CD4-positive, alpha-beta memory T cell (primary cell): ENCODE measurements around the gene GPC6. TPM values are rescaled to one million over a fixed set of nuclear protein-coding genes. Genes with fewer than 3 reads are reported as not detected.

Experiments
- CTCF ChIA-PET: fragments of 350-600 bp; sonication (Branson Sonifier 250); formaldehyde crosslinking; loops from one replicate; lab custom pipeline; 2021; ENCODE audit warnings: inconsistent platforms; ENCODE audit not compliant: partially characterized antibody; lab: Charles Lee
- POLR2A ChIA-PET: fragments of 350-600 bp; sonication (Branson Sonifier 250); formaldehyde crosslinking; loops from one replicate; lab custom pipeline; 2021; ENCODE audit not compliant: partially characterized antibody; lab: Charles Lee
- DNase-seq, 5 donors: peaks; one replicate each; pipeline versions ENCODE4 v3.0.0 to v3.0.0-alpha.2; 2020 to 2022; ENCODE audit warnings: mixed read lengths in 1 of 5
- H3K27ac ChIP-seq: one replicate; pipeline ENCODE4 v1.7.0; 2013; ENCODE audit warnings: low read depth, low read length
- H3K27me3 ChIP-seq: 2 replicates; pipeline ENCODE4 v1.7.0; 2013; ENCODE audit warnings: mild to moderate bottlenecking, low read length, moderate library complexity; ENCODE audit not compliant: insufficient read depth
- H3K36me3 ChIP-seq: 2 replicates; pipeline ENCODE4 v1.7.0; 2013; ENCODE audit warnings: mild to moderate bottlenecking, low read length, moderate library complexity; ENCODE audit not compliant: insufficient read depth
- H3K4me1 ChIP-seq: 2 replicates; pipeline ENCODE4 v1.7.0; 2013; ENCODE audit warnings: mild to moderate bottlenecking, low read length, moderate library complexity; ENCODE audit not compliant: insufficient read depth
- H3K4me3 ChIP-seq, 2 donors: one replicate each; pipeline ENCODE4 v1.7.0; 2013; ENCODE audit warnings: low read length in 2 of 2, mild to moderate bottlenecking in 1 of 2
- H3K9me3 ChIP-seq, 2 donors: one replicate each; pipeline ENCODE4 v1.7.0; 2013; ENCODE audit warnings: low read length in 2 of 2, control low read depth in 1 of 2; ENCODE audit not compliant: control insufficient read depth in 1 of 2
- H3K27ac Mint-ChIP-seq, 7 donors: one replicate each; pipeline ENCODE4 v1.8.0; 2020 to 2021; ENCODE audit warnings: mixed read lengths in 7 of 7, mild to moderate bottlenecking in 6 of 7, inconsistent platforms in 3 of 7, moderate library complexity in 3 of 7
- H3K27me3 Mint-ChIP-seq, 2 donors: one replicate each; pipeline ENCODE4 v1.8.0; 2020 to 2021; ENCODE audit warnings: mixed read lengths in 2 of 2
- H3K36me3 Mint-ChIP-seq, 2 donors: one replicate each; pipeline ENCODE4 v1.8.0; 2020 to 2021; ENCODE audit warnings: mixed read lengths in 2 of 2, inconsistent platforms in 1 of 2, mild to moderate bottlenecking in 1 of 2
- H3K4me1 Mint-ChIP-seq, 4 donors: one replicate each; pipeline ENCODE4 v1.8.0; 2020 to 2021; ENCODE audit warnings: mixed read lengths in 4 of 4, mild to moderate bottlenecking in 1 of 4
- H3K4me3 Mint-ChIP-seq, 8 donors: one replicate each; pipeline ENCODE4 v1.8.0; 2020 to 2021; ENCODE audit warnings: mixed read lengths in 8 of 8, mild to moderate bottlenecking in 7 of 8, moderate library complexity in 6 of 8, inconsistent platforms in 3 of 8
- H3K9me3 Mint-ChIP-seq, 8 donors: one replicate each; pipeline ENCODE4 v1.8.0; 2020 to 2021; ENCODE audit warnings: mixed read lengths in 8 of 8, mild to moderate bottlenecking in 5 of 8, inconsistent platforms in 3 of 8, moderate library complexity in 1 of 8
- intact Hi-C: fragments of 100-400 bp; cut with micrococcal nuclease; formaldehyde crosslinking; loops from one replicate; pipeline ENCODE4 v1.15.1; 2023
- polyA plus RNA-seq, 2 donors: library from polyadenylated mRNA; unstranded; fragments of 300-500 nt; fragmentation: Illumina TruSeq; gene quantifications; one replicate each; pipeline ENCODE4 v1.2.3, GENCODE V29; 2021
- total RNA-seq, 2 experiments: library from RNA; stranded (reverse); gene quantifications; one replicate each; pipeline ENCODE4 v1.2.3, GENCODE V29; 2021

The GPC6 gene
- total and polyA plus RNA-seq, 4 experiments from 2014 or later = not detected

DNA sequence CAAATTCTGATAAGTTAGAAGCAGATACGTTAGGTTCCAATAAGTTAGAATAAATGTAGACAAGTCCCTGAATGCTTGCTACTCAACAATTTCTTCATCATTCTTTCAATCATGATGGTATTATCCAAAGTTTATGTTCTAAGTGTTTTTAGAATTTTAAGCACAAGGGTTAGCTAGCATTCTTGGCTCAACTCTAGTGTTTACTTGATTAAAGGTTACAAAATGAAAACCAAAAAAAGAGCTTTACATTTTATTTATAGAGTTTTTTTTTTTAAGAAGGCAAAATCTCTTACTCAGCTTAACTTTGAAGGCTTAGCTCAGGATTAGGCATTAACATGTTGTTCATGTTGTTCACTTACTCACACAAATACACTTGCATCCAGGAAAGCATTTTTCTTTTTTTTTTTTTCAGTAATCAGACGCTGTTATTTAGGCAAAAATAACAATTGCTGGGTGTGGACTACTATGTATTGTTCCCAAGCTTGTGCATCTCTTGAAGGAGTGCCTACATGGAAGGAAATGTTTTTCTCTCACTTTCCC lies 832.3 kb downstream of the GPC6 start:
- Mint-ChIP-seq H3K27me3 (peaks cover 0 to 5% of the 10 kb centered on the region in 2 donors), H3K9me3 (no peaks in the 10 kb centered on the region), H3K36me3 (no peaks in the 10 kb centered on the region), H3K27ac (no peak overlapping the region), H3K4me3 (no peak overlapping the region), H3K4me1 (no peaks in the 10 kb centered on the region)
- H3K27ac ChIP-seq = no peak overlapping the region
- intact Hi-C loops = no loop called here
- no peaks in the 10 kb centered on the region for H3K4me1 ChIP-seq
- H3K4me3 ChIP-seq = no peak overlapping the region
- H3K9me3 ChIP-seq = no peaks in the 10 kb centered on the region
- DNase-seq = no peak
- ChIA-PET POLR2A (no interaction called here), CTCF (no interaction called here)
- H3K27me3 ChIP-seq = no peaks in the 10 kb centered on the region
- no peaks in the 10 kb centered on the region for H3K36me3 ChIP-seq

GRCh38 chr13:94061301-94061700 lies 834.7 kb downstream of the GPC6 start:
- intact Hi-C loops = no loop called here
- no peaks in the 10 kb centered on the region for H3K27me3 ChIP-seq
- no peak overlapping the region for H3K4me3 Mint-ChIP-seq
- no peaks in the 10 kb centered on the region for H3K36me3 ChIP-seq
- no peak overlapping the region for H3K27ac ChIP-seq
- H3K9me3 ChIP-seq = no peaks in the 10 kb centered on the region
- no peaks in the 10 kb centered on the region for H3K27me3 Mint-ChIP-seq
- DNase-seq = no peak
- no peak overlapping the region for H3K4me3 ChIP-seq
- H3K9me3 Mint-ChIP-seq = no peaks in the 10 kb centered on the region
- H3K4me1 ChIP-seq = no peaks in the 10 kb centered on the region
- CTCF ChIA-PET = no interaction called here
- POLR2A ChIA-PET = no interaction called here
- no peak overlapping the region for H3K27ac Mint-ChIP-seq
- H3K36me3 Mint-ChIP-seq = no peaks in the 10 kb centered on the region
- H3K4me1 Mint-ChIP-seq = no peaks in the 10 kb centered on the region

- Histone ChIP-seq H3K27me3 (no peaks in the 10 kb centered on the region), H3K9me3 (no peaks in the 10 kb centered on the region), H3K4me3 (no peak overlapping the region), H3K27ac (no peak overlapping the region), H3K4me1 (no peaks in the 10 kb centered on the region), H3K36me3 (no peaks in the 10 kb centered on the region)
- no peak for DNase-seq
- H3K4me1 Mint-ChIP-seq = no peaks in the 10 kb centered on the region
- H3K9me3 Mint-ChIP-seq = no peaks in the 10 kb centered on the region
- ChIA-PET POLR2A (no interaction called here), CTCF (no interaction called here)
- no peak overlapping the region for H3K27ac Mint-ChIP-seq
- no peaks in the 10 kb centered on the region for H3K36me3 Mint-ChIP-seq
- intact Hi-C loops = no loop called here
- no peak overlapping the region for H3K4me3 Mint-ChIP-seq
- H3K27me3 Mint-ChIP-seq = no peaks in the 10 kb centered on the region
Observed at GRCh38 chr13:94063096-94063495, 836.5 kb downstream of the GPC6 start.

DNA sequence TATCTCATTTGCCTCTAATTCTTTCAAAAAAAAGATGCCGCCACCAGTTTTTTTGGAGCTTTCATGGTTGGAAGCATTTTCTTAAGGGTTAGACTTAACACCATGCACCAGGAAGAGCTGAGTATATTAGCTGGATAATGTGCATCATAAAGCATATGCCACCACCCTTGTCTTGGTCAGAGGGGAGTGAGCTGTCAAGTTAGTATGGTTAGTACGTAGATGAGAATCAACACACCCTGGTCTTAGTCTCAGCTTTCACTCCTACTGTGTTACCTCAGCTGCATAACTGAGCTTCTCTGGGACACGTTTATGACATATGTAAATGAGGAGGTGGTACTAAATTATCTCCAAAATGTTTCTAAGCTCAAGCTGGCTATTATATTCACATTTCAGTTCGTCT lies 837.2 kb downstream of the GPC6 start:
- Mint-ChIP-seq H3K4me3 (no peak overlapping the region), H3K9me3 (no peaks in the 10 kb centered on the region), H3K27me3 (no peaks in the 10 kb centered on the region), H3K27ac (no peak overlapping the region), H3K36me3 (no peaks in the 10 kb centered on the region), H3K4me1 (no peaks in the 10 kb centered on the region)
- DNase-seq = no peak
- Histone ChIP-seq H3K27me3 (no peaks in the 10 kb centered on the region), H3K27ac (no peak overlapping the region), H3K36me3 (no peaks in the 10 kb centered on the region), H3K4me3 (no peak overlapping the region), H3K9me3 (no peaks in the 10 kb centered on the region), H3K4me1 (no peaks in the 10 kb centered on the region)
- intact Hi-C loops = loop anchor here (2.0 kb wide), 1 partner anchor 49 kb away; no protein-coding TSS in a partner anchor
- ChIA-PET POLR2A (no interaction called here), CTCF (interaction anchor here (0.8 kb wide), 1 partner anchor 62 kb away, joined by 3 read pairs; no protein-coding TSS in a partner anchor)

DNA sequence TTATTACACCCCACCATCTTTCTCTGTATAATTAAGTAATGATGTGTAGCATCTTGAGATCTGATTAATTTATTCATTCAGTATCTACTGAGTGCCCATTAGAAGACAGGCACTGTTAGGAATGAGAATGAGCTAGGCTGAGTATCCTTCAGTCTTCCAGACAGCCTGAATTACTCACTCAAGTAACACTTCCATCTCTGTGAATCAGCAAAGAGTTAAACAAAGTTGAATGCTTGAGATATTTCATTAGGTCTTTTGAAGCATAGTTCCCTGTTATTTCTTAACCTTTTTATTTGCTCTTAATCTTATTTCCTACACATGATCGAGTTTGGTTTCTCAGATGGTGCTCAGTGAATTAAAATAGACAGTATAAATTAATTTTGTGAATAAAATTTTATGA lies 839.1 kb downstream of the GPC6 start:
- no peaks in the 10 kb centered on the region for H3K9me3 ChIP-seq
- Mint-ChIP-seq H3K4me3 (no peak overlapping the region), H3K27ac (no peak overlapping the region), H3K27me3 (peaks cover 0 to 7% of the 10 kb centered on the region in 2 donors), H3K36me3 (no peaks in the 10 kb centered on the region), H3K9me3 (peaks cover 0 to 7% (median 0%) of the 10 kb centered on the region in 8 donors), H3K4me1 (no peaks in the 10 kb centered on the region)
- ChIA-PET POLR2A (no interaction called here), CTCF (no interaction called here)
- intact Hi-C loops = loop anchor here (2.0 kb wide), 1 partner anchor 51 kb away; no protein-coding TSS in a partner anchor
- no peaks in the 10 kb centered on the region for H3K27me3 ChIP-seq
- no peak for DNase-seq
- no peak overlapping the region for H3K27ac ChIP-seq
- H3K4me3 ChIP-seq = no peak overlapping the region
- no peaks in the 10 kb centered on the region for H3K36me3 ChIP-seq
- no peaks in the 10 kb centered on the region for H3K4me1 ChIP-seq

DNA sequence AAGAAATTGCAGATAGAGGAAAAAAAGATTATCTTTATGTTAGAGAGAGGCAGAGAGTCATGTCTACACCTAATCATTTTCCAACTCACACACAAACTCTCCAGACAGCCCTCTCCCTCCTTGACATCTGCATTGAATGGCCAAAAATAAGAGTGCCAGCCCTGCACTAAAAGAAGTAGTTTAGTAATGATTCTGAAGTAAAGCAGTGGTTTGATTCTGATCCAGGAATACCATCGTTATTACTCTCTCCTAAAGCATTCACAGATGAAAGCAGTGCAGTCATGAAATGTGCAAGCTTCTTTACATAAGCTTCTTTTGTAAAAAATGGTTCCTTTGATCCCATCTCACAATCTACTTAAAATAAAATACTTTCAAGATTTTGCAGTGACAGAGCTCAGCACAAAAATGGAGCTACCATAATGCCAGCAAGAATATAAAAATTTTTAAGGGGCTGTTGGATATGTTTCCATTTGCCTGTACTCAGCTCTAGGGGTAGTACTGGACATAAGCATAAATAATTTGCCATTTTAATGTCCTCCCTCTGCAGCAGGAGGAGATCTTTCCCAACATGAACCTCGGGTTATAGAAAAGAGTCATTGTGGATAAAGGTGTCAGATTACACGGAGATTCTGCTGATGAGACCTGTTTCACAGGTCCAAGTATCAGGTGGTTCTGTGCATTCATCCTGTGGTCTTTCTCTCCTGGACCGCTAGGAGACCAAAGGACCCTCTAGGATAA lies 846.6 kb downstream of the GPC6 start:
- no peak for DNase-seq
- intact Hi-C loops = no loop called here
- H3K36me3 ChIP-seq = no peaks in the 10 kb centered on the region
- ChIA-PET POLR2A (no interaction called here), CTCF (no interaction called here)
- no peak overlapping the region for H3K27ac ChIP-seq
- no peaks in the 10 kb centered on the region for H3K9me3 ChIP-seq
- Mint-ChIP-seq H3K36me3 (no peaks in the 10 kb centered on the region), H3K9me3 (peaks cover 0 to 23% (median 5%) of the 10 kb centered on the region in 8 donors), H3K27ac (no peak overlapping the region), H3K4me3 (no peak overlapping the region), H3K27me3 (peaks cover 2 to 14% of the 10 kb centered on the region in 2 donors), H3K4me1 (no peaks in the 10 kb centered on the region)
- H3K27me3 ChIP-seq = no peaks in the 10 kb centered on the region
- H3K4me1 ChIP-seq = no peaks in the 10 kb centered on the region
- H3K4me3 ChIP-seq = no peak overlapping the region

- H3K4me1 Mint-ChIP-seq = no peaks in the 10 kb centered on the region
- Histone ChIP-seq H3K9me3 (no peaks in the 10 kb centered on the region), H3K27me3 (no peaks in the 10 kb centered on the region), H3K4me3 (no peak overlapping the region), H3K4me1 (no peaks in the 10 kb centered on the region), H3K27ac (no peak overlapping the region), H3K36me3 (no peaks in the 10 kb centered on the region)
- CTCF ChIA-PET = no interaction called here
- no peak overlapping the region for H3K27ac Mint-ChIP-seq
- POLR2A ChIA-PET = no interaction called here
- DNase-seq = no peak
- no peak overlapping the region for H3K4me3 Mint-ChIP-seq
- H3K36me3 Mint-ChIP-seq = no peaks in the 10 kb centered on the region
- intact Hi-C loops = no loop called here
- peaks cover 0 to 15% of the 10 kb centered on the region in 2 donors for H3K27me3 Mint-ChIP-seq
- H3K9me3 Mint-ChIP-seq = peaks cover 0 to 16% (median 3%) of the 10 kb centered on the region in 8 donors
Observed at GRCh38 chr13:94079876-94080275, 853.3 kb downstream of the GPC6 start.
